Measurements from ENCODE around the gene CLASRP. TPM values are rescaled to one million over a fixed set of nuclear protein-coding genes. Genes with fewer than 3 reads are reported as not detected.

Gene CLASRP
- 29.1 TPM for polyA plus RNA-seq (2013, experiment 1 of 2)
- 31.1 TPM for polyA plus RNA-seq (2013, experiment 2 of 2)

DNA sequence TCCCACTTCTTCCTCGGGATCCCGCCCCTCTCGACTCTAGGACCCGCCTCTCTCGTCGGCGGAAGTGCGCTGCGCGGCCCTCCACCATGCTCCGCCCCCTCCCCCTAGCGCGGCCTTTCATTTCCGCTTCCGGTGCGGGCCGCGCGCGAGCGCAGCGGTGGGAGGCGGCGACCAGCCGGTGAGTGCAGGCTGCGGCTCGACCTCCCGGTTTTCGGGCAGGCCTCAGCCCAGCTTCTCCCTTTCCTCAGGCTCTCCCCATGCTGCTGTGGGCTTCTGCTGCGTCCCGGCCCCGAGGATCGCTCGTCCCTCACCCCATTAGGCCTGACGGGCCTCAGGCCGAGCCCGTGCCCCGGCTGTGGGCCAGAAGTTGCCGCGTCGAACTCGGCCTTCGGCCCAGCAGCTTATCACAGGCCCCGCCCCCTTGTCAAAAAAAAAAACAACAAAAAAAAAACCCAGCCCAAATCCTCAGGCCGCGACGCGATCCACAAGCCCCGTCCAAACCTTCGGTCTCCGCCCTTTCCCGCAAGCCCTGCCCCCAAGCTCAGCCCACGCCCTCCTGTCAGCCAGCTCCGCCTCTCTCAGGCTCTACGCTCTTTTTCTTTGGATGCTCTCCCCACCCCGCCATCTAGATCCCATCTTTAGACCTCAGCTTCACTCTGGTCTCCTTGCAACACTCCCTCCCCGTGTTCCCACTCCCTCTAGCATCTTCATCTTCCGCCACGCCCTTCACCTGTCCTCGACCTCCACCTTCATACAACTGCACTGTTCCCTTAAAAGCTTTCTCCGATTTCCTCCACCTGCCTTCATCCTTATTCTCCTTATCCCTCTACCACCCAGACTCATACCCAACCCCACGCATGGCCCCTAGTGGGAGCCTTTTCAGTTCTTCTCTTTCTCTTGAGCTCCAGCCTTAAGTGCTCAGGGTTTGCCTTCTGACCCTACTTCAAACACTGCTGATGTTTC, at the start of gene CLASRP:
Gene CLASRP, plus strand, starts transcription at position 115 of the 963 bp plus-strand sequence. CDS start 1,168 bp downstream, outside the sequence.
- Histone ChIP-seq H4K8ac (ENCODE audit: low read depth, low read length) (no peak within 1 kb of the TSS), H3K36me3 (ENCODE audit: control insufficient read depth, insufficient read depth, low read length) (peaks cover 5% of the 10 kb centered on the region), H3K18ac (ENCODE audit: low read length) (peak within 1 kb of the TSS; percentile 57), H3K4ac (ENCODE audit: low read depth, low read length) (peak within 1 kb of the TSS; percentile 46), H3K9ac (ENCODE audit: low read length) (peak within 1 kb of the TSS; percentile 99), H3K56ac (ENCODE audit: low read length) (peak within 1 kb of the TSS; percentile 100), H2BK120ac (ENCODE audit: low read depth, low read length) (no peak within 1 kb of the TSS), H2AK5ac (ENCODE audit: low read length) (no peak within 1 kb of the TSS), H3K4me1 (ENCODE audit: control insufficient read depth, low read depth, low read length) (no peaks in the 10 kb centered on the region), H2BK15ac (replicated peaks; ENCODE audit: low read depth) (no peak within 1 kb of the TSS), H3K79me1 (ENCODE audit: low read length) (peaks cover 18% of the 10 kb centered on the region), H4K5ac (ENCODE audit: low read length) (no peak within 1 kb of the TSS), H3K79me2 (ENCODE audit: control insufficient read depth, insufficient read depth, low read length) (peaks cover 22% of the 10 kb centered on the region), H3K27me3 (ENCODE audit: insufficient read depth, low read length, poor library complexity) (no peaks in the 10 kb centered on the region), H3K4me3 (ENCODE audit: low read length) (peak within 1 kb of the TSS; percentile 98), H3K4me2 (ENCODE audit: low read length) (peak within 1 kb of the TSS; percentile 97), H2BK5ac (ENCODE audit: low read length) (no peak within 1 kb of the TSS), H3K23ac (ENCODE audit: low read length) (no peak within 1 kb of the TSS), H3K27ac (ENCODE audit: low read depth, low read length) (peak within 1 kb of the TSS; percentile 75)
- DNase-seq, result peak; percentile 91
- WGBS (ENCODE audit: extremely low coverage, insufficient coverage, low lambda C conversion rate), result no CpG with 5 or more reads among the region's 62 CpGs

DNA sequence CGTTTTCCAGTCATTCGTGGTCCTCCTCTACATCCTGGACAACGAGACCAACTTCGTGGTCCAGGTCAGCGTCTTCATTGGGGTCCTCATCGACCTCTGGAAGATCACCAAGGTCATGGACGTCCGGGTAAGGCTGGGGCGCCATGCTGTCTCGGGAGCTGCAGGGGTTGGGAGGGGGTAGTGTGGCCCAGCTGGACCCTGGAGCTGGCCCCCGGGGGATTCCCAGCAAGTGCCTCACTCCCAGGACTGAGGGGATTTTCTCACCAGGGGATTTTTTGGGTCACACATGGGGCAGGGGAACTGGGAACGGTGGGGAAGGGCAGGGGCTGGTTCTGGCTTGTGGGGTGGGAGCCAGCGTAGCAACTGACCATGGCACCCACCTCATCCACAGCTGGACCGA, 48.4 kb upstream of the CLASRP start:
- no peaks in the 10 kb centered on the region for H3K36me3 ChIP-seq (ENCODE audit: control insufficient read depth, insufficient read depth, low read length)
- no peaks in the 10 kb centered on the region for H3K79me2 ChIP-seq (ENCODE audit: control insufficient read depth, insufficient read depth, low read length)
- no peak overlapping the region for H3K27ac ChIP-seq (ENCODE audit: low read depth, low read length)
- no peak overlapping the region for H4K8ac ChIP-seq (ENCODE audit: low read depth, low read length)
- H3K79me1 ChIP-seq (ENCODE audit: low read length), result no peaks in the 10 kb centered on the region
- H3K18ac ChIP-seq (ENCODE audit: low read length), result no peak overlapping the region
- no peak overlapping the region for H3K4me2 ChIP-seq (ENCODE audit: low read length)
- H3K9ac ChIP-seq (ENCODE audit: low read length), result no peak overlapping the region
- no peak for DNase-seq
- no peak overlapping the region for H2AK5ac ChIP-seq (ENCODE audit: low read length)
- no peak overlapping the region for H3K56ac ChIP-seq (ENCODE audit: low read length)
- no peak overlapping the region for H2BK120ac ChIP-seq (ENCODE audit: low read depth, low read length)
- H3K4me1 ChIP-seq (ENCODE audit: control insufficient read depth, low read depth, low read length), result no peaks in the 10 kb centered on the region
- no CpG with 5 or more reads among the region's 14 CpGs for WGBS (ENCODE audit: extremely low coverage, insufficient coverage, low lambda C conversion rate)
- no peak overlapping the region for H3K4ac ChIP-seq (ENCODE audit: low read depth, low read length)
- no peak overlapping the region for H3K4me3 ChIP-seq (ENCODE audit: low read length)
- no peak overlapping the region for H4K5ac ChIP-seq (ENCODE audit: low read length)
- H2BK5ac ChIP-seq (ENCODE audit: low read length), result no peak overlapping the region
- no peak overlapping the region for H3K23ac ChIP-seq (ENCODE audit: low read length)
- H3K27me3 ChIP-seq (ENCODE audit: insufficient read depth, low read length, poor library complexity), result no peaks in the 10 kb centered on the region
- H2BK15ac ChIP-seq (replicated peaks; ENCODE audit: low read depth), result no peak overlapping the region

DNA sequence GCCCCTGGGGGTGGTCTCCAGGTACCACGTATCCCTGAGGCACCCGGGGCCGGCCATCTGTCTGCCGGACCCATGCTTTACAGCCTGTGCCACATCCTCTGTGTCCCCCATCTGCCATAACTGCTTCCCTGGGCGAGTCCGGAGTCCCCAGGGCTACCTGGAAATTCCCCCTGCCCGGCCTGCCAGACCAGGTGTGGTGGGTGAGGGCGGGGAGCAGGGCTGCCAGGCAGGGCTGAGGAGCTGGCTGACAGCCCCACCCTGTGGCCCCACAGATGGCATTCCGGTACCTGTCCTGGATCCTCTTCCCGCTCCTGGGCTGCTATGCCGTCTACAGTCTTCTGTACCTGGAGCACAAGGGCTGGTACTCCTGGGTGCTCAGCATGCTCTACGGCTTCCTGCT, 47.9 kb upstream of the CLASRP start:
- H4K5ac ChIP-seq (ENCODE audit: low read length), result no peak overlapping the region
- H3K27me3 ChIP-seq (ENCODE audit: insufficient read depth, low read length, poor library complexity), result no peaks in the 10 kb centered on the region
- H3K4me1 ChIP-seq (ENCODE audit: control insufficient read depth, low read depth, low read length), result no peaks in the 10 kb centered on the region
- no CpG with 5 or more reads among the region's 12 CpGs for WGBS (ENCODE audit: extremely low coverage, insufficient coverage, low lambda C conversion rate)
- H3K18ac ChIP-seq (ENCODE audit: low read length), result no peak overlapping the region
- H3K9ac ChIP-seq (ENCODE audit: low read length), result no peak overlapping the region
- no peak overlapping the region for H3K4me3 ChIP-seq (ENCODE audit: low read length)
- H3K27ac ChIP-seq (ENCODE audit: low read depth, low read length), result no peak overlapping the region
- no peak overlapping the region for H2BK15ac ChIP-seq (replicated peaks; ENCODE audit: low read depth)
- H4K8ac ChIP-seq (ENCODE audit: low read depth, low read length), result no peak overlapping the region
- no peaks in the 10 kb centered on the region for H3K79me1 ChIP-seq (ENCODE audit: low read length)
- no peak overlapping the region for H3K4me2 ChIP-seq (ENCODE audit: low read length)
- no peak for DNase-seq
- H2AK5ac ChIP-seq (ENCODE audit: low read length), result no peak overlapping the region
- no peak overlapping the region for H2BK120ac ChIP-seq (ENCODE audit: low read depth, low read length)
- H3K79me2 ChIP-seq (ENCODE audit: control insufficient read depth, insufficient read depth, low read length), result no peaks in the 10 kb centered on the region
- H3K23ac ChIP-seq (ENCODE audit: low read length), result no peak overlapping the region
- H3K56ac ChIP-seq (ENCODE audit: low read length), result no peak overlapping the region
- H2BK5ac ChIP-seq (ENCODE audit: low read length), result no peak overlapping the region
- no peak overlapping the region for H3K4ac ChIP-seq (ENCODE audit: low read depth, low read length)
- no peaks in the 10 kb centered on the region for H3K36me3 ChIP-seq (ENCODE audit: control insufficient read depth, insufficient read depth, low read length)

GRCh38 chr19:44992336-44993163, 46.3 kb upstream of the CLASRP start:
- no peak overlapping the region for H2BK5ac ChIP-seq (ENCODE audit: low read length)
- no CpG with 5 or more reads among the region's 44 CpGs for WGBS (ENCODE audit: extremely low coverage, insufficient coverage, low lambda C conversion rate)
- no peaks in the 10 kb centered on the region for H3K36me3 ChIP-seq (ENCODE audit: control insufficient read depth, insufficient read depth, low read length)
- no peak overlapping the region for H3K4me3 ChIP-seq (ENCODE audit: low read length)
- H3K27me3 ChIP-seq (ENCODE audit: insufficient read depth, low read length, poor library complexity), result no peaks in the 10 kb centered on the region
- no peak overlapping the region for H2AK5ac ChIP-seq (ENCODE audit: low read length)
- no peak overlapping the region for H2BK120ac ChIP-seq (ENCODE audit: low read depth, low read length)
- H4K8ac ChIP-seq (ENCODE audit: low read depth, low read length), result no peak overlapping the region
- DNase-seq, result no peak
- no peak overlapping the region for H3K4ac ChIP-seq (ENCODE audit: low read depth, low read length)
- no peak overlapping the region for H3K18ac ChIP-seq (ENCODE audit: low read length)
- no peak overlapping the region for H4K5ac ChIP-seq (ENCODE audit: low read length)
- H3K23ac ChIP-seq (ENCODE audit: low read length), result no peak overlapping the region
- no peaks in the 10 kb centered on the region for H3K79me1 ChIP-seq (ENCODE audit: low read length)
- no peak overlapping the region for H3K56ac ChIP-seq (ENCODE audit: low read length)
- H2BK15ac ChIP-seq (replicated peaks; ENCODE audit: low read depth), result no peak overlapping the region
- no peaks in the 10 kb centered on the region for H3K79me2 ChIP-seq (ENCODE audit: control insufficient read depth, insufficient read depth, low read length)
- no peaks in the 10 kb centered on the region for H3K4me1 ChIP-seq (ENCODE audit: control insufficient read depth, low read depth, low read length)
- no peak overlapping the region for H3K4me2 ChIP-seq (ENCODE audit: low read length)
- H3K9ac ChIP-seq (ENCODE audit: low read length), result no peak overlapping the region
- no peak overlapping the region for H3K27ac ChIP-seq (ENCODE audit: low read depth, low read length)

- no peaks in the 10 kb centered on the region for H3K27me3 ChIP-seq (ENCODE audit: insufficient read depth, low read length, poor library complexity)
- no peak overlapping the region for H2BK15ac ChIP-seq (replicated peaks; ENCODE audit: low read depth)
- H4K5ac ChIP-seq (ENCODE audit: low read length), result no peak overlapping the region
- no peak for DNase-seq
- no peak overlapping the region for H2BK5ac ChIP-seq (ENCODE audit: low read length)
- H3K79me2 ChIP-seq (ENCODE audit: control insufficient read depth, insufficient read depth, low read length), result no peaks in the 10 kb centered on the region
- H3K23ac ChIP-seq (ENCODE audit: low read length), result no peak overlapping the region
- H2BK120ac ChIP-seq (ENCODE audit: low read depth, low read length), result no peak overlapping the region
- H3K36me3 ChIP-seq (ENCODE audit: control insufficient read depth, insufficient read depth, low read length), result no peaks in the 10 kb centered on the region
- no peak overlapping the region for H3K9ac ChIP-seq (ENCODE audit: low read length)
- no peak overlapping the region for H2AK5ac ChIP-seq (ENCODE audit: low read length)
- H3K4me2 ChIP-seq (ENCODE audit: low read length), result no peak overlapping the region
- H3K56ac ChIP-seq (ENCODE audit: low read length), result no peak overlapping the region
- H3K27ac ChIP-seq (ENCODE audit: low read depth, low read length), result no peak overlapping the region
- H3K4me1 ChIP-seq (ENCODE audit: control insufficient read depth, low read depth, low read length), result no peaks in the 10 kb centered on the region
- no peak overlapping the region for H4K8ac ChIP-seq (ENCODE audit: low read depth, low read length)
- no peak overlapping the region for H3K4ac ChIP-seq (ENCODE audit: low read depth, low read length)
- H3K79me1 ChIP-seq (ENCODE audit: low read length), result no peaks in the 10 kb centered on the region
- no peak overlapping the region for H3K4me3 ChIP-seq (ENCODE audit: low read length)
- no CpG with 5 or more reads among the region's 6 CpGs for WGBS (ENCODE audit: extremely low coverage, insufficient coverage, low lambda C conversion rate)
- H3K18ac ChIP-seq (ENCODE audit: low read length), result no peak overlapping the region
Observed at GRCh38 chr19:44993526-44993925, 45.3 kb upstream of the CLASRP start.

Data from mesendoderm (in vitro differentiated cells).